Endodermal cell (in vitro differentiated cells): ENCODE data around the gene PLEKHO1. TPM values are rescaled to one million over a fixed set of nuclear protein-coding genes. Genes with fewer than 3 reads are reported as not detected.
"Not testable (repeated sequence)": the region's sequence is repeated elsewhere in the genome, so short reads cannot be mapped to it uniquely, and the experiment has no call there.

ENCODE experiments used
- DNase-seq: peaks from one replicate; pipeline ENCODE4 v3.0.0-alpha.2; 2017
- H3K27ac ChIP-seq: 2 replicates; pipeline ENCODE4 v1.5.1; 2013; ENCODE audit warnings: mild to moderate bottlenecking, low read depth, low read length, moderate library complexity
- H3K27me3 ChIP-seq: 2 replicates; pipeline ENCODE4 v1.6.1; 2013; ENCODE audit warnings: mild to moderate bottlenecking, low read length, moderate library complexity; ENCODE audit not compliant: insufficient read depth, control insufficient read depth, poor library complexity, severe bottlenecking
- H3K36me3 ChIP-seq: 2 replicates; pipeline ENCODE4 v1.7.0; 2013; ENCODE audit warnings: mild to moderate bottlenecking, low read length, moderate library complexity; ENCODE audit not compliant: control insufficient read depth, insufficient read depth
- H3K4me1 ChIP-seq: one replicate; pipeline ENCODE4 v1.7.0; 2013; ENCODE audit warnings: low read length; ENCODE audit not compliant: control insufficient read depth, insufficient read depth
- H3K4me3 ChIP-seq: 2 replicates; pipeline ENCODE4 v1.5.1; 2013; ENCODE audit warnings: mild to moderate bottlenecking, low read length, moderate library complexity
- H3K9ac ChIP-seq: 2 replicates; pipeline ENCODE4 v1.6.1; 2013; ENCODE audit warnings: mild to moderate bottlenecking, low read length, moderate library complexity; ENCODE audit not compliant: poor library complexity, severe bottlenecking; ENCODE audit errors: extremely low read depth
- H3K9me3 ChIP-seq: 2 replicates; pipeline ENCODE4 v1.6.1; 2013; ENCODE audit warnings: mild to moderate bottlenecking, low read length, moderate library complexity; ENCODE audit not compliant: control insufficient read depth
- H3K27ac Mint-ChIP-seq: 2 replicates; pipeline ENCODE4 v1.8.0; 2020; ENCODE audit warnings: mixed read lengths
- H3K27me3 Mint-ChIP-seq: 2 replicates; pipeline ENCODE4 v1.8.0; 2021; ENCODE audit warnings: mild to moderate bottlenecking, mixed read lengths; ENCODE audit not compliant: insufficient read depth
- H3K36me3 Mint-ChIP-seq: 2 replicates; pipeline ENCODE4 v1.8.0; 2020; ENCODE audit warnings: low read depth, mixed read lengths
- H3K4me1 Mint-ChIP-seq: 2 replicates; pipeline ENCODE4 v1.8.0; 2020; ENCODE audit warnings: mixed read lengths
- H3K4me3 Mint-ChIP-seq: 2 replicates; pipeline ENCODE4 v1.8.0; 2020; ENCODE audit warnings: mild to moderate bottlenecking, moderate library complexity, mixed read lengths
- H3K9me3 Mint-ChIP-seq: 2 replicates; pipeline ENCODE4 v1.8.0; 2020; ENCODE audit warnings: mild to moderate bottlenecking, mixed read lengths
- WGBS, 2 experiments: methylation state at CpG; one replicate each; pipeline versions ENCODE4 v1.1.5 to v1.1.7; 2013; ENCODE audit warnings: missing lambda C conversion rate in 2 of 2, mixed read lengths in 1 of 2; ENCODE audit not compliant: insufficient coverage in 1 of 2, insufficient read length in 1 of 2; 5-methylcytosine and 5-hydroxymethylcytosine counted together
- total RNA-seq, 2 donors: library from RNA; stranded (reverse); fragmentation: NEBNext Ultra II Directional in 1 of 2; extraction: Animal tissue kit (Norgen Biotek cat#: 25700) in 1 of 2; gene quantifications; 2 replicates in 1 of 2; 3 replicates in 1 of 2; pipeline ENCODE4 v1.2.1, GENCODE V29; 2021
- TF ChIP-seq, protein P1 (sequence below): fragments of 200-600 bp; sonication (generic); conservative IDR thresholded peaks from 2 replicates; pipeline ENCODE4 v1.5.0; 2021; ENCODE audit warnings: antibody characterized with exemption, mild to moderate bottlenecking

The PLEKHO1 gene
- total RNA-seq, 2 donors from 2014 or later, result 42.9 to 46.0 TPM

DNA sequence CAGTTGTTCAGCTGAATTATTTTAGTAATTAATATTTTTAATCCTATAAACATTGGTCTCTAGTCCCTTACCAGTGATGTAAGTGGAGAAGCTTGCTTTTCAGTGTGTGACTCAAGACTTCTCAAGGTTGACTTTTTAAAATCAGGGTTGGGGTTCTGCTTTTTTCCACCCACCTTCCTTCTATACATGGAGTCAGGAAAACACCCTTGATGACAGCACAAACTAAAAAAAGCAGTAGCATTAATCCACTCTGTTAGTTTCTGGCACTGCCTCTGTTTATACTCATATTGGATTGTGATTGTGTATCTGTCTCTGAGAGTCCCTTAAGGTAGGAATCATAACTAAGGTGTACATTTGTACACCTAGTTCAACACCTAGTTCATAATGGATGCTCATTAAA is 8.3 kb upstream of the PLEKHO1 start:
- Mint-ChIP-seq H3K36me3 (peaks cover 2% of the 10 kb centered on the region), H3K27me3 (no peaks in the 10 kb centered on the region), H3K4me3 (no peak overlapping the region), H3K27ac (no peak overlapping the region), H3K9me3 (no peaks in the 10 kb centered on the region), H3K4me1 (no peaks in the 10 kb centered on the region)
- Histone ChIP-seq H3K27me3 (no peaks in the 10 kb centered on the region), H3K4me1 (no peaks in the 10 kb centered on the region), H3K9me3 (no peaks in the 10 kb centered on the region), H3K27ac (no peak overlapping the region), H3K4me3 (no peak overlapping the region), H3K9ac (no peak overlapping the region), H3K36me3 (no peaks in the 10 kb centered on the region)
- TF ChIP-seq, protein P1, sequence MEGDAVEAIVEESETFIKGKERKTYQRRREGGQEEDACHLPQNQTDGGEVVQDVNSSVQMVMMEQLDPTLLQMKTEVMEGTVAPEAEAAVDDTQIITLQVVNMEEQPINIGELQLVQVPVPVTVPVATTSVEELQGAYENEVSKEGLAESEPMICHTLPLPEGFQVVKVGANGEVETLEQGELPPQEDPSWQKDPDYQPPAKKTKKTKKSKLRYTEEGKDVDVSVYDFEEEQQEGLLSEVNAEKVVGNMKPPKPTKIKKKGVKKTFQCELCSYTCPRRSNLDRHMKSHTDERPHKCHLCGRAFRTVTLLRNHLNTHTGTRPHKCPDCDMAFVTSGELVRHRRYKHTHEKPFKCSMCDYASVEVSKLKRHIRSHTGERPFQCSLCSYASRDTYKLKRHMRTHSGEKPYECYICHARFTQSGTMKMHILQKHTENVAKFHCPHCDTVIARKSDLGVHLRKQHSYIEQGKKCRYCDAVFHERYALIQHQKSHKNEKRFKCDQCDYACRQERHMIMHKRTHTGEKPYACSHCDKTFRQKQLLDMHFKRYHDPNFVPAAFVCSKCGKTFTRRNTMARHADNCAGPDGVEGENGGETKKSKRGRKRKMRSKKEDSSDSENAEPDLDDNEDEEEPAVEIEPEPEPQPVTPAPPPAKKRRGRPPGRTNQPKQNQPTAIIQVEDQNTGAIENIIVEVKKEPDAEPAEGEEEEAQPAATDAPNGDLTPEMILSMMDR, result no peak
- DNase-seq, result no peak

DNA sequence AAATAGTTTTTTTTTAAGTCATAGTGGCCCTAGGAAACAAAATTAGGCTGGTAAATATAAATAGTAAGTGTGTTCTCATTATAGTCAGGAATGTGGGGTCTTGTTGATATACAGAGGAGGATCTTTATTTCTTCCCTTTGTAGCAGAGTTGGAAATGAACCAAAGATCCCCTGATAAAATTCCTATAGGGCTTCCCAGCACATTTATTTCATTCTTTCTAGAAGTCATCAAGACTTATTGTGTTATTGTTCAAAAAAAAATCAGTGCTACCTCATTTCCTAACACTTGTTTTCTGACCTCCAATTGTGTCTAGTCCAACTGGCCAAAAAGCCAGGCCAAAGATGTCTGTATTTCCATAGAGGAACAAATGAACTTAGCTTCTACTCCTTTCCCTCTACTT is 7.6 kb upstream of the PLEKHO1 start:
- Histone ChIP-seq H3K4me3 (no peak overlapping the region), H3K9ac (no peak overlapping the region), H3K4me1 (no peaks in the 10 kb centered on the region), H3K36me3 (no peaks in the 10 kb centered on the region), H3K9me3 (no peaks in the 10 kb centered on the region), H3K27ac (no peak overlapping the region), H3K27me3 (no peaks in the 10 kb centered on the region)
- H3K9me3 Mint-ChIP-seq, result no peaks in the 10 kb centered on the region
- H3K4me3 Mint-ChIP-seq, result no peak overlapping the region
- H3K27me3 Mint-ChIP-seq, result peaks cover 3% of the 10 kb centered on the region
- H3K4me1 Mint-ChIP-seq, result no peaks in the 10 kb centered on the region
- TF ChIP-seq, protein P1, result no peak
- no peak overlapping the region for H3K27ac Mint-ChIP-seq
- H3K36me3 Mint-ChIP-seq, result peaks cover 1% of the 10 kb centered on the region
- DNase-seq, result no peak

DNA sequence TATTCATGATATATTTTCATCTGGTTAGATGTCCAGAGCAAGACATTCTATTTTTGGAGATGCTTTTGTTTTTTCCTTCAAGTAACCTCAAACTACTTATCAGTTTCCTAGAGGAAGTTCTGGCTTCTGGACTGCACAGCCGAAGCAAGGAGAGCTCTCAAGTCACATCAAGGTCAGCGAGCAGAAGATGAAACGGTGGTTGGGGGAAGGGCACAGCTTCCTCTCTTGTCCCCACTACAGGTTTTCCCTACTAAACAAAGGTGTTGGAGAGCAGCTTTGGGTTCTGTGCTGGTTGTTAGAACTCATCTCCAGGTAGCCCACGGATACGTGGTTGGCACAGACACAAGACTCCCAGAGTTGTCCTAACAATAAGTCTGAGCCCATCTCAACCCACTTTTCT is 5.1 kb upstream of the PLEKHO1 start:
- Histone ChIP-seq H3K4me1 (no peaks in the 10 kb centered on the region), H3K36me3 (no peaks in the 10 kb centered on the region), H3K27ac (no peak overlapping the region), H3K27me3 (no peaks in the 10 kb centered on the region), H3K9me3 (no peaks in the 10 kb centered on the region), H3K9ac (no peak overlapping the region), H3K4me3 (no peak overlapping the region)
- WGBS, 2 experiments, result 88 to 91% methylated on average over 5 of the region's 5 CpGs
- no peaks in the 10 kb centered on the region for H3K9me3 Mint-ChIP-seq
- no peak overlapping the region for H3K27ac Mint-ChIP-seq
- no peak overlapping the region for H3K4me3 Mint-ChIP-seq
- TF ChIP-seq, protein P1, result no peak
- peaks cover 18% of the 10 kb centered on the region for H3K27me3 Mint-ChIP-seq
- no peaks in the 10 kb centered on the region for H3K36me3 Mint-ChIP-seq
- DNase-seq, result no peak
- H3K4me1 Mint-ChIP-seq, result no peaks in the 10 kb centered on the region

DNA sequence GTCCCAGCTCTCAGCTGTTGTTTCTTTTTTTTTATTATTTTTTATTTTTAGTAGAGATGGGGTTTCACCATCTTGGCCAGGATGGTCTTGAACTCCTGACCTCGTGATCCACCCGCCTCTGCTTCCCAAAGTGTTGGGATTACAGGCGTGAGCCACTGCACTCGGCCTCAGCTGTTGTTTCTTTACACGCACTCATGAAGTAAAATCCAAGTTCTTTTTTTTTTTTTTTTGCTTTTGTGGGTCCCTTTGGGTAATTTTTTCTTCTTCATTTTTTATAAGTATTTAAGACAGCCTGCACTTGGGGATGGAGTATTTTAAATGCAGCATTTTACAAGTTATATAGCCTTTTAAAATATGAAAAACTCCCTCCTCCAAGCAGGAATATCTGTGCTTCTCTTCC is 3.7 kb upstream of the PLEKHO1 start:
- not testable (repeated sequence) for H3K36me3 Mint-ChIP-seq, H3K9ac ChIP-seq, H3K27ac Mint-ChIP-seq, H3K4me3 Mint-ChIP-seq, H3K4me1 ChIP-seq, H3K27ac ChIP-seq, H3K4me1 Mint-ChIP-seq, H3K9me3 Mint-ChIP-seq, H3K4me3 ChIP-seq, DNase-seq, H3K36me3 ChIP-seq, H3K27me3 ChIP-seq, H3K9me3 ChIP-seq
- peaks cover 18% of the 10 kb centered on the region for H3K27me3 Mint-ChIP-seq
- 90 to 98% methylated on average over 3 to 4 of the region's 5 CpGs for WGBS, 2 experiments
